ENCODE results near the gene EVI5L.

EVI5L gene

GRCh38 chr19:7872306-7873204 is 42.5 kb downstream of the EVI5L start:
- WGBS (ENCODE audit: insufficient coverage, insufficient read length) = no CpG with 5 or more reads among the region's 47 CpGs
- Histone ChIP-seq H3K27me3 (ENCODE audit: control insufficient read depth, insufficient read depth, low read length) (no peaks in the 10 kb centered on the region), H3K36me3 (ENCODE audit: control insufficient read depth, insufficient read depth, low read length) (no peaks in the 10 kb centered on the region), H3K9me3 (ENCODE audit: control insufficient read depth, insufficient read depth, low read length) (no peaks in the 10 kb centered on the region), H3K4me1 (ENCODE audit: control insufficient read depth, insufficient read depth, low read length) (peaks cover 8% of the 10 kb centered on the region), H3K27ac (ENCODE audit: low read length) (no peak overlapping the region), H3K4me3 (ENCODE audit: low read length) (no peak overlapping the region; the same call in 1 of the 2 replicates)
- DNase-seq (ENCODE audit: low read depth, low spot score) = no peak

- H3K36me3 ChIP-seq (ENCODE audit: control insufficient read depth, insufficient read depth, low read length) = no peaks in the 10 kb centered on the region
- no peaks in the 10 kb centered on the region for H3K27me3 ChIP-seq (ENCODE audit: control insufficient read depth, insufficient read depth, low read length)
- H3K4me1 ChIP-seq (ENCODE audit: control insufficient read depth, insufficient read depth, low read length) = peaks cover 8% of the 10 kb centered on the region
- no CpG with 5 or more reads among the region's 53 CpGs for WGBS (ENCODE audit: insufficient coverage, insufficient read length)
- no peaks in the 10 kb centered on the region for H3K9me3 ChIP-seq (ENCODE audit: control insufficient read depth, insufficient read depth, low read length)
- no peak overlapping the region for H3K27ac ChIP-seq (ENCODE audit: low read length)
- peak overlapping the region; percentile 46; the same call in 1 of the 2 replicates for H3K4me3 ChIP-seq (ENCODE audit: low read length)
- DNase-seq (ENCODE audit: low read depth, low spot score) = no peak
Measured at GRCh38 chr19:7873304-7874075, 43.5 kb downstream of the EVI5L start.

GRCh38 chr19:7874076-7874896 is 44.3 kb downstream of the EVI5L start, which contains the start of gene PRR36:
PRR36 (minus strand) TSS chr19:7874390; CDS start chr19:7873689, 701 bp downstream.
- no peak within 1 kb of the TSS for H3K27ac ChIP-seq (ENCODE audit: low read length)
- no CpG with 5 or more reads among the region's 88 CpGs for WGBS (ENCODE audit: insufficient coverage, insufficient read length)
- H3K36me3 ChIP-seq (ENCODE audit: control insufficient read depth, insufficient read depth, low read length) = no peaks in the 10 kb centered on the region
- no peak for DNase-seq (ENCODE audit: low read depth, low spot score)
- H3K9me3 ChIP-seq (ENCODE audit: control insufficient read depth, insufficient read depth, low read length) = no peaks in the 10 kb centered on the region
- H3K4me1 ChIP-seq (ENCODE audit: control insufficient read depth, insufficient read depth, low read length) = peaks cover 7% of the 10 kb centered on the region
- peak within 1 kb of the TSS; percentile 46; the same call in 1 of the 2 replicates for H3K4me3 ChIP-seq (ENCODE audit: low read length)
- no peaks in the 10 kb centered on the region for H3K27me3 ChIP-seq (ENCODE audit: control insufficient read depth, insufficient read depth, low read length)

- H3K27ac ChIP-seq (ENCODE audit: low read length) = no peak overlapping the region
- no peak for DNase-seq (ENCODE audit: low read depth, low spot score)
- H3K36me3 ChIP-seq (ENCODE audit: control insufficient read depth, insufficient read depth, low read length) = no peaks in the 10 kb centered on the region
- H3K27me3 ChIP-seq (ENCODE audit: control insufficient read depth, insufficient read depth, low read length) = no peaks in the 10 kb centered on the region
- H3K4me1 ChIP-seq (ENCODE audit: control insufficient read depth, insufficient read depth, low read length) = peaks cover 7% of the 10 kb centered on the region
- peak overlapping the region; percentile 46; the same call in 1 of the 2 replicates for H3K4me3 ChIP-seq (ENCODE audit: low read length)
- no CpG with 5 or more reads among the region's 12 CpGs for WGBS (ENCODE audit: insufficient coverage, insufficient read length)
- no peaks in the 10 kb centered on the region for H3K9me3 ChIP-seq (ENCODE audit: control insufficient read depth, insufficient read depth, low read length)
Measured at GRCh38 chr19:7874897-7875273, 44.9 kb downstream of the EVI5L start.

- Histone ChIP-seq H3K36me3 (ENCODE audit: control insufficient read depth, insufficient read depth, low read length) (no peaks in the 10 kb centered on the region), H3K9me3 (ENCODE audit: control insufficient read depth, insufficient read depth, low read length) (no peaks in the 10 kb centered on the region), H3K27me3 (ENCODE audit: control insufficient read depth, insufficient read depth, low read length) (no peaks in the 10 kb centered on the region), H3K4me1 (ENCODE audit: control insufficient read depth, insufficient read depth, low read length) (peaks cover 3% of the 10 kb centered on the region; the same call in 1 of the 2 replicates), H3K4me3 (ENCODE audit: low read length) (no peak overlapping the region), H3K27ac (ENCODE audit: low read length) (no peak overlapping the region)
- WGBS (ENCODE audit: insufficient coverage, insufficient read length) = no CpG with 5 or more reads among the region's 6 CpGs
- DNase-seq (ENCODE audit: low read depth, low spot score) = no peak
Measured at GRCh38 chr19:7877249-7877836, 47.3 kb downstream of the EVI5L start.

GRCh38 chr19:7879111-7879807 is 49.2 kb downstream of the EVI5L start:
- no peak overlapping the region for H3K27ac ChIP-seq (ENCODE audit: low read length)
- no CpG with 5 or more reads among the region's 18 CpGs for WGBS (ENCODE audit: insufficient coverage, insufficient read length)
- H3K4me3 ChIP-seq (ENCODE audit: low read length) = no peak overlapping the region
- H3K9me3 ChIP-seq (ENCODE audit: control insufficient read depth, insufficient read depth, low read length) = no peaks in the 10 kb centered on the region
- H3K27me3 ChIP-seq (ENCODE audit: control insufficient read depth, insufficient read depth, low read length) = no peaks in the 10 kb centered on the region
- DNase-seq (ENCODE audit: low read depth, low spot score) = no peak
- H3K36me3 ChIP-seq (ENCODE audit: control insufficient read depth, insufficient read depth, low read length) = no peaks in the 10 kb centered on the region
- H3K4me1 ChIP-seq (ENCODE audit: control insufficient read depth, insufficient read depth, low read length) = no peaks in the 10 kb centered on the region

- WGBS (ENCODE audit: insufficient coverage, insufficient read length) = no CpG with 5 or more reads among the region's 19 CpGs
- H3K36me3 ChIP-seq (ENCODE audit: control insufficient read depth, insufficient read depth, low read length) = no peaks in the 10 kb centered on the region
- no peak for DNase-seq (ENCODE audit: low read depth, low spot score)
- no peaks in the 10 kb centered on the region for H3K27me3 ChIP-seq (ENCODE audit: control insufficient read depth, insufficient read depth, low read length)
- no peak overlapping the region for H3K4me3 ChIP-seq (ENCODE audit: low read length)
- no peaks in the 10 kb centered on the region for H3K9me3 ChIP-seq (ENCODE audit: control insufficient read depth, insufficient read depth, low read length)
- H3K27ac ChIP-seq (ENCODE audit: low read length) = no peak overlapping the region
- no peaks in the 10 kb centered on the region for H3K4me1 ChIP-seq (ENCODE audit: control insufficient read depth, insufficient read depth, low read length)
Measured at GRCh38 chr19:7879836-7880235, 49.8 kb downstream of the EVI5L start.

GRCh38 chr19:7881910-7882309 is 51.9 kb downstream of the EVI5L start:
- Histone ChIP-seq H3K27me3 (ENCODE audit: control insufficient read depth, insufficient read depth, low read length) (no peaks in the 10 kb centered on the region), H3K9me3 (ENCODE audit: control insufficient read depth, insufficient read depth, low read length) (no peaks in the 10 kb centered on the region), H3K4me3 (ENCODE audit: low read length) (no peak overlapping the region), H3K4me1 (ENCODE audit: control insufficient read depth, insufficient read depth, low read length) (no peaks in the 10 kb centered on the region), H3K36me3 (ENCODE audit: control insufficient read depth, insufficient read depth, low read length) (no peaks in the 10 kb centered on the region), H3K27ac (ENCODE audit: low read length) (no peak overlapping the region)
- whole genome bisulfite sequencing (ENCODE audit: insufficient coverage, insufficient read length) = no CpG with 5 or more reads among the region's 3 CpGs
- DNase-seq (ENCODE audit: low read depth, low spot score) = no peak

GRCh38 chr19:7883105-7883504 is 53.1 kb downstream of the EVI5L start:
- no peak for DNase-seq (ENCODE audit: low read depth, low spot score)
- Histone ChIP-seq H3K4me3 (ENCODE audit: low read length) (no peak overlapping the region), H3K4me1 (ENCODE audit: control insufficient read depth, insufficient read depth, low read length) (no peaks in the 10 kb centered on the region), H3K36me3 (ENCODE audit: control insufficient read depth, insufficient read depth, low read length) (no peaks in the 10 kb centered on the region), H3K27me3 (ENCODE audit: control insufficient read depth, insufficient read depth, low read length) (no peaks in the 10 kb centered on the region), H3K9me3 (ENCODE audit: control insufficient read depth, insufficient read depth, low read length) (no peaks in the 10 kb centered on the region), H3K27ac (ENCODE audit: low read length) (no peak overlapping the region)
- no CpG with 5 or more reads among the region's 4 CpGs for WGBS (ENCODE audit: insufficient coverage, insufficient read length)

All from iPS DF 6.9 (cell line).